SU-DHL-6 (cell line): Measurements from ENCODE around the gene CYTH4.

Experiments used
- EZH2phosphoT487 ChIP-seq: fragments of 200-600 bp; sonication (generic), shearing (Covaris generic); conservative IDR thresholded peaks from 2 replicates; pipeline ENCODE4 v1.6.1; 2018; ENCODE audit warnings: mild to moderate bottlenecking, antibody characterized with exemption, low read length, moderate library complexity, mixed read lengths
- TF ChIP-seq, protein P1 (sequence below): fragments of 200-600 bp; sonication (generic); IDR thresholded peaks from one replicate; pipeline ENCODE4 v1.5.1; 2017; ENCODE audit warnings: antibody characterized with exemption, mild to moderate bottlenecking, low read length, moderate library complexity; ENCODE audit not compliant: insufficient read depth, poor library complexity, severe bottlenecking

DNA sequence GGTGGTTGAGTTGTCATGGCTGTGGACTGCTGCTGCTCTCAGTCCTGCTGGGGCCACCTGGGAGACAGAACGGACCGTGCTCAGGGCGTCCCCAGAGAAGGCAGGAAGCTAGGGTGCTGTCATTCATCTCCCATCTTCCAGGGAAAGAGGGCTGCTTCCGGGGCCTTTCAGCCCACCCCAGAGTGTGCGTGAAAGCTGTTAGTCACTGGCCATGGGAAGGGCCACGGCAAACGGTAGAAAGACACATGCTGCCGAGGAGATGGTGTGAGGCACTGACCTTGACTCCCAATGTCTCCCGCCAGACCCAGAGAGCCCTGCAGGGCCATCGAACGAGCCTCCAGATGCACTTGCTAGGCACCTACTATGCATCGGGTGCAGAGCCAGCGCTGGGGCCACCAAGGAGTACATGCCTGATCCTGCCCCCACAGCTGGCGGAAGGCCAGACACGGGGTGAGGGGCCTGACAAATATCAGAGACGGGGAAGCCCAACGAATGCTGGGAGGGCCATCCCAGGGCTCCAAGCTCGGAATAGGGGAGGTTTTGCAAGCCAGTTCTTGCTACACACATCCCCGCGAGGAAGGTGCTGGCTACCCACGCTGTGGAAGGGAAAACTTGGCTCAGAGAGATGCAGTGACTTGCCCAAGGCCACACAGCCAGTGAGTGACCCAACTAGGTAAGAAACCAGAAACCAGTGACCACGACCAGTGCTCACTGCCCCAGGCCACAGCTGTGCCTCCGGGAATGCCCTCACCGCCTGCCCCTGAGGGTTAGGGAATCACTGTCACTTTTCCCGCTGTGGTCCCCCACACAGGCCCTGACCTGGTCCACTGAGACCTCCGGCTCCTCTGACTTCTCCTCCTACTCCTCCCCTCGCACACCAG, 48.3 kb upstream of the CYTH4 start:
- TF ChIP-seq, protein P1, sequence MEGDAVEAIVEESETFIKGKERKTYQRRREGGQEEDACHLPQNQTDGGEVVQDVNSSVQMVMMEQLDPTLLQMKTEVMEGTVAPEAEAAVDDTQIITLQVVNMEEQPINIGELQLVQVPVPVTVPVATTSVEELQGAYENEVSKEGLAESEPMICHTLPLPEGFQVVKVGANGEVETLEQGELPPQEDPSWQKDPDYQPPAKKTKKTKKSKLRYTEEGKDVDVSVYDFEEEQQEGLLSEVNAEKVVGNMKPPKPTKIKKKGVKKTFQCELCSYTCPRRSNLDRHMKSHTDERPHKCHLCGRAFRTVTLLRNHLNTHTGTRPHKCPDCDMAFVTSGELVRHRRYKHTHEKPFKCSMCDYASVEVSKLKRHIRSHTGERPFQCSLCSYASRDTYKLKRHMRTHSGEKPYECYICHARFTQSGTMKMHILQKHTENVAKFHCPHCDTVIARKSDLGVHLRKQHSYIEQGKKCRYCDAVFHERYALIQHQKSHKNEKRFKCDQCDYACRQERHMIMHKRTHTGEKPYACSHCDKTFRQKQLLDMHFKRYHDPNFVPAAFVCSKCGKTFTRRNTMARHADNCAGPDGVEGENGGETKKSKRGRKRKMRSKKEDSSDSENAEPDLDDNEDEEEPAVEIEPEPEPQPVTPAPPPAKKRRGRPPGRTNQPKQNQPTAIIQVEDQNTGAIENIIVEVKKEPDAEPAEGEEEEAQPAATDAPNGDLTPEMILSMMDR, result no peak
- no peak for TF ChIP-seq EZH2phosphoT487
